ENCODE measurements around the gene PKNOX2. TPM values are rescaled to one million over a fixed set of nuclear protein-coding genes. Genes with fewer than 3 reads are reported as not detected.

The PKNOX2 gene
- polyA plus RNA-seq, 3 donors: 11.6 to 14.9 (median 12.0) TPM

DNA sequence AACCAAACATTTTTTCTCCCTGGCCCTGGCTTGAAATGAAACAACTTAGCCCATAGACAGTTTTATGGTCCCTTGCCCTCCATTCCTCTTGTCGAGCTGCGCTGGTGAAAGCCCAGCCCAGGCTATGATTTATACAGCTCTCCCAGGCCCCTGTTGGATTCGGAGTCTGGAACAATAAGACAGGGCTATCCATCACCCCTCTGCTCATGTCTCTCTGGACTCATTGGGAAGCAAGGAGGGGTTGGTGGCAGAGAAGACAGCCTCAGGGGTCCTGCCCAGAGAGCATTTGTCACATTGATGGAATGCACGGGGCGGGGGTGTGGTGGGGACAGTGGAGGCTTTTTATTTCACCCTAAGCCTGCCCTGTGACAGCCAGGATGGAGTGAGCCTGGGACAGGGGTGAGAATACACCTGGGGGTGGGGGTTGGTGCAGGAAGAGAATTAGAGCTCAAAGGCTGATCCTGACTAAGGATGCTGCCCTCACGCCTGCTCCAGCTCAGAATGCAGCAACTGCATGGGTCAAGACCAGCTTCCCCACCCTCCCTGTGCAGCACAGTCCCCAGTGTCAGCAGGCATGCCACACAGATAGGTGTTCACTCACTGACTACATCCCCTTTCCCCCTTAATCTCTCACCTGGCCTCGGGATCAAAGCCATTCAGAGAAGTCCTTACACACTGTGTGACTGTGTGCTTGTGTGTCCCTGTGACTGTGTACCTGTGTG lies 10.0 kb upstream of the PKNOX2 start:
- no peak for DNase-seq (ENCODE audit: low read depth in 3 of 3, low spot score in 2 of 3)

DNA sequence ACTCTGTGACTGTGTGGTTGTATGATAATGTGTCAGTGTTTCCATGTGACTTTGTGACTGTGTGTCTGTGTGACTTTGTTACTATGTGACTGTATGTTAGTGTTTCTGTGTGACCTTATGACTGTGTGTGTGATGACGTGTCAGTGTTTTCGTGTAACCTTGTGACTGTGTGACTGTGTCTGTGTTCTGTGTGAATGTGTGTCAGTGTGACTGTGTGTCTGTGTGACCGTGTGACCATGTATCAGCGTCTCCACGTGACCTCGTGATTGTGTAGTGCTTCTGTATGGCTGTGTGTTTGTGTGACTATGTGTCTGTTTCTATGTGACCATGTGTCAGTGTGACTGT lies 9.5 kb upstream of the PKNOX2 start:
- DNase-seq (ENCODE audit: low read depth in 3 of 3, low spot score in 2 of 3): no peak

DNA sequence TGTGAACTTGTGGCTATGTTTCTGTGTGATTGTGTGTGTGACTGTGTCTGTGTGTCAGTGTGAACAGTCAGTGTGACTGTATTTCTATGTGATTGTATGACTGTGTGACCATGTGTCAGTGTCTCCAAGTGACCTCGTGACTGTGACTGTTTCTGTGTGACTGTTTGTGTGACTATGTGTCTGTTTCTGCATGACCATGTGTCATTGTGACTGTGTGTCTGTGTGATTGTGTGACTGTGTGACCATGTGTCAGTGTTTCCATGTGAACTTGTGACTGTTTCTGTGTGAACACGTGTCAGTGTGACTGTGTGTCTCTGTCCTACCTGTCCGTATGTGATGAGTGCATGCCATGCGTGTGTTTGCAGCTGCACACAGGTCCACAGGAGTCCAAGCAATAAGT lies 8.8 kb upstream of the PKNOX2 start:
- DNase-seq (ENCODE audit: low read depth in 3 of 3, low spot score in 2 of 3): no peak

DNA sequence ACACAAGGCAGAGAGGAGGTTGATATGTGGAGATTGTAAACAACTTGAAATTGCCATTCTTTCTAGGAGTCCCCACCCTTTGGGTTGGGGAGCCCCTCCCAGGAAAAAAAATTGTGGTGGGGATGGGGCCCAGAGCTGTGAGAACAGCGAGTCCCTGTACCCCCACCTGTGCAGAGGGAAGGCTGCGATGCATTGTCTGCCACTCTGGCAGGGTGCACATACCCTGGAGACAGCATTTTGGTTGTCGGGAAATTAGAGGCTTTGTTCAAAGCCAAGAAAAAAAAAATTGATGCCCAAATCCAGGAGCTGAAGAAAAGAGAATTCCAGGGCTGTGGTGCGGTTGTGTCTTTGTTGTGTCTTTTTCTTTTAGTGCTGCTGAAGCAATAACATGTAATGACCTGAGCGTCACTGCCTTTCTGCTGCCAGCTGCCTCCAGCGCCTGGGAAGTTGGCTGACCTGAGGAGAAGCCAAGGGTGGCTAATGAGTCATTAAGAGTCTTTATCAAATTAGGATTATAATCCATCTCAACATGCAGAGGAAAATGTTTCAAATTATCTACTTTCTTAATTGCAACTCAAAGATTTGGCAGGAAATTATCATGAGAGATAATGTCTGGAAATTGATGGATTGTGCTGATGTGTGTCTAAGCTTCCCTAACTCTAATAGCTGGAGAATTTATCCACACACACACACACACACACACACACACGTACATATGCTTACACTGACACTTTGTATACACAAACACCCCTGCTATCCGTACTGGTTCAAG lies 8.0 kb upstream of the PKNOX2 start:
- DNase-seq (ENCODE audit: low read depth in 3 of 3, low spot score in 2 of 3): no peak

DNA sequence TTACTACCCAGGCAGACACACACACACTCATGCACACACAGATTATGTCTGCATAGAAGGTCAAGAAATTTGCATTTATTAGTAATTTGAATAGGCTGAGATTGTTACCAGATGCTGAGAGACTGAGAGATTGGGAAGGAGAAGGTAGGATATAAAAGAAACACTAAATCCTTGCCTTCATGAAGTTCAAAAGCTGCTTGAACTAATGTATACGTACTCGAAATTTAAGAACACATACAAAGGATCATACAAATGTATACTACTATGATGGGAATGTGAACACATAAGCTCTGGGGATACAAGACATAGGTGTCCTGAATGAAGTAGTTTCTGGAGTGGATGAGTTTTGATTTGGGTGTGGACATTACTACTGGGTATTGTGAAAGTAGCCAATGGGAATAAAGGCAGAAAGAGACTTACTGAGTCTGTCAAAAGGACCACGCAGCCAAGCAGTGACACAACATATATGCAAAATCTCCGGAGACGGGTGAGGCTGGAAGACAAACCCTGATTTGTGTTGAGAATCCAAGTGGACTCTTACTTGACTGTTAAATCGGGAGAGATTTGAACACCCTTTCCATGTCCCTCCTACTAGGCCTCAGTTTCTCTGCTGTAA lies 7.3 kb upstream of the PKNOX2 start:
- DNase-seq (ENCODE audit: low read depth in 3 of 3, low spot score in 2 of 3): no peak

DNA sequence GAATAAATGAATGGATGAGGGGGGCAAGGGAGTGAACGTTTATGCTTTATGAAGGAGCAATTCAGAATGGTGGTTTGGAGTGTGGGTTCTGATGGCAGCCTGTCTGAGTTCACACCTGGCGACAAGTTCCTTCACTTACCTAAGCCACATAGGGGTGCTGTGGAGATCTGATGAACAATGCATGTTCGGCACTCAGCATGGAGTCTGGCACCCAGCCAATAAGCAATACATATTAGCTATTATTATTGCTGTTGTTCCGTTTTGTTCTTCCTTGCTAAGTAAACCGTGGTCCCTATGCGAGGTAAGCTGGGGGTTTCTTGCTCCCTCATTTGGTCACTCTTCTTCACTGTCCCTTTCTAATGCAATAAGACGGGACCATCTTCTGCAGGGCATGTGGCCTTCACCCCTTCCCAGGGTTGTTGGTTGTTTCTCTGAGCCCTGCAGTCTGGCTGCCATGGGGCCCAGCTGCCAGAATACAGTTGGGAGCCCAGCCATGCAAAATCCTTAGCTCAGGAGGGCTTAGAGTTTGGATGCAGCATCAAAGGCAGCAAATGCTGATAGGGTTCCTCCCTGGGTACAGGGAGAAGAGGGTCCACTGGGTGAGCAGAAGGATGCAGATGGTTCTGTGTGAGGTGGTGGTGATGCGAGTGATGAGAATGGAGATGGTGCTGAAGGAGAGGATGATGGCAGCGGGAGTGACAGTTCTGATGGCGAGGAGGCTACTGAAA lies 6.4 kb upstream of the PKNOX2 start:
- DNase-seq (ENCODE audit: low read depth in 3 of 3, low spot score in 2 of 3): no peak

DNA sequence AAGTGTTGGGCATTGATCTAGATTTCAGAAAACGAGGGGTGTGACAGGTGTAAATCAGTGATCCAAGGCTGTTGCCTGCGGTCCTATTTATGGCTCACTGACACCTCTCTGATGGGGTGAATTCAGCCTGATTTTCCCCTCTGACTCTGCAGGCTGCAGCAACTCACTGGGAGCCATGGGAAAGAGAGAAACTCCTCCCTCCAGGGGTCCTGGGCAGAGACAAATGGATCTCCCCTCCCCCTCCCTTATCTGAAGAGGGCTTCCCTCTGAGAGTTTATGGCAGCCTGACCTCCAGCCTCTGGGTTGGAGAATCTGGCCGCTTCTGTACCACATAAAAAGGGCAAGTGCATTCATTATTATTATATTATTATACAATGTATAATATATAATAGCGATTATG lies 1.8 kb upstream of the PKNOX2 start:
- DNase-seq (ENCODE audit: low read depth in 3 of 3, low spot score in 2 of 3): no peak

DNA sequence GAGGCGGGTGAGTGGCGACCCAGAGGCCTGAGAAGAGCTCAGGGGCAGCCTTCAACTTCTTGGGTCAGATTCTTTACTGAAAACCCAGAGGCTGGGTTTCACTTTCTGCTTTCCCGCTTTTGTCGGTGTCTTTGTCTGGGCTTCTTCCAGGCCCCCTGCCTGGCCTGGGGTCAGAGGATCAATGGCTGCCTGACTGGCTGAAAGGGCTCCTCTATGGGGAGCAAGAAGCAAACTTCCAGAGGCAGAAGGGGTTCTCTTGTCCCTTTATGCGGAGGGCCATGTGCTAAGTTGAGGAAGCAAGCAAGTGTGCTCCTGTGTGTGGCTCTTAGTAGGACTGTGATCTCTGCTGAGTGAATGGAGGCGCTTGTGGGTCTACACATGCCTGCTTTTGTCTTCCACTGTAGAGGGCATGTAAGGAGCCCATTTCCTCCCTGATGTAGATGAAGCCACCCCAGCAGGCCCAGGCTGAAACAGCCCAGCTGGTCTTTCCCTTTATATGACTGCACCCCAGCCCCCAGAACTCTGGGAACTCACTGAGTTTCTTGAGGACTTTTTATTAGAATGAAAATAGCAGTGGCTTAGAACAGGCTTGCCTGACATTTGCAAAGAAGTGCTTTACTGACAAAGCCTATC lies 1.0 kb upstream of the PKNOX2 start:
- no peak for DNase-seq (ENCODE audit: low read depth in 3 of 3, low spot score in 2 of 3)

DNA sequence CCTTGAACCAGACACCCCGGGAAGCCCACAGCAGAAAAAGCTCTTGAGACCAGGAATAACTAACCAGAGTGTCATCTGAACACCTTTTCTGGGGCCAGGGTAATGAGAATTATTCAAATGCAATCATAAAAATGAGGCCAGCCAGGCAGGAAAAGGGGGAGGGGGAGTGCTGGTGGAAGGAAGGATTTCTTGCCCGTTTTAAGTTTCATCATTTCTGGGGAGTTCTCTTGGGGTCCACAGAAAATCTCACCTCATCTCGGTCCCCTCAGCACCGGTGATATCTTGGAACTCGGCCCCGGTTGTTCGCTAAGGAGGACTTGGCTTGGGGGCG lies 495 bp upstream of the PKNOX2 start:
- no peak for DNase-seq (ENCODE audit: low read depth in 3 of 3, low spot score in 2 of 3)

DNA sequence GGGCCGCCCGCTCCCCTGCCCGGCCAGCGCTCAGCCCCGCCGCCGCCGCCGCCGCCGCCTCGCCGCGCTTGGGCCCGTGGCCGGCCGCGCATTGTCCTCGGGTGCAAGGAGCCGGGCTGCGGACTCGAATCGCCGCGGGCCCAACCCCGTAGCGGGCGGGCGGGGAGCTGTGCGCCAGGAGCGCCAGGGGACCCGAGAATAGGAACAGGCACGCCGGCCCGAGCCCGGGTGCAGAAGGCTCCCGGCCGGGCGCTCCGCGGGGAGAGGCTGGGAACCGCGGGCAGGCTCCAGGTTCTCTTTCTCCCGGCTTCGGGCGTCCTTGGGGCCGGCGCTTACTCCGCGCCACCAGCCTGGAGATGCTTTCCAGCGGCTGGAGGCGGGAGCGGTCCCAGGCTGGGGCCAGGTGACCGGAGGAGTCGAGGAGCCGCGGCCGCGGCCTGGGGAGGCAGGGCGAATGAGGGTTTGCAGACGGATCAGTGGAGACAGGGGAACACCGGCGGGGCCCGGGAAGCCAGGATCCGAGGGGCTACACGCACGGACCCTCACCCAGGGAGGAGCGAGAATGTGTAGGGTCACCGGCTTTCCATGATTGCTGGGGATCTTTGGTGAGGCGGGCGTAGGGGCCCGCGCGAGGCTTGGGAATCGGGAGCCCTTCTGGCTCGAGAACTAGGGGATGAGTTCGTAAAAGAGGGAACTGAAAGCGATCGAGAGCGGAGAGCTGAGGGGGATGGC lies 726 bp downstream of the PKNOX2 start:
- DNase-seq (ENCODE audit: low read depth in 3 of 3, low spot score in 2 of 3): no peak

DNA sequence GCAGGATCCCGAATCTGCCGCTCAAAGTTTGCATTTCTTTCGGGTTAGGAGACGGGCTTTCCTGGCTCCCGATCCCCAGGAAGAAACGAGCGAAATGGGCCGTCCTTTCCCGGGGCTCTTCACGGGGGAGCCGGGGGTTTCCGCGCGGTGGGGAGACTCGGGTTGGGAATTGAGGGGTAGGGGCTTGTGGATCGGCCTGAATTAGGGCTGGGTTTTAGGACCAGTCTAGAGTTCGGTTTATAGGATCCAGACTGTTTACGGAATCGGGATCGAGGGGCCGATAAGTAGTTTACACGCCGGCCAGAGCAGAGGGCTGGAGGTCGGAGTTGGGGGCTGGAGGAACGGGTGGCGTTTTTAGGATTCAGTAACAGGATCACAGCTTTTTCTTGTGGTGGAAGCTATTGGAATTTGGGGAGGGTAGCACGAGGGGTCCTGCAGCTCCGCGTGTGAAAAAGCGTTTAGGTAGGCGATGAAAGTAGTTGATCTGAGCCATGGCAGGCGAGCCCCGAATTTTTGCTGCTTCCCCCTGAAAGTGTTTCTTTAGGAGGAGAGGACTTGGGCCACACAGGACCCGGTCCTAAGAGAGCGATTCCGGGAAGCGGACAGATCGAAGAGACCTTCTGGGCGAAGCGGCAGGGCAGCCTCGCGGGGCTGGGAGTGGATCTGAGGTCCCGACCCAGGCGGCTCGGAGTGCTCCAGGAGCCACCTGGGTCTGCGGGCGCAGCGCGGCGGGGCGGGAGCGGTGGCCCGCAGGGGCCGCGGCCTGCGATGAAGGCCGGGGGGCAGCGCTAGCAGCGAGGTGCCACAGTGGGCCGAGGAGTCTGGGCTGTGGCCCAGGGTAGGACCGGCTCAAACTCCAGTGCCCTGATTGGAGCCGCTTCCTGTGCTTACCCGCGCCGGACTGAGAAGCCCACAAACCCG lies 1.6 kb downstream of the PKNOX2 start:
- DNase-seq (ENCODE audit: low read depth in 3 of 3, low spot score in 2 of 3): no peak

DNA sequence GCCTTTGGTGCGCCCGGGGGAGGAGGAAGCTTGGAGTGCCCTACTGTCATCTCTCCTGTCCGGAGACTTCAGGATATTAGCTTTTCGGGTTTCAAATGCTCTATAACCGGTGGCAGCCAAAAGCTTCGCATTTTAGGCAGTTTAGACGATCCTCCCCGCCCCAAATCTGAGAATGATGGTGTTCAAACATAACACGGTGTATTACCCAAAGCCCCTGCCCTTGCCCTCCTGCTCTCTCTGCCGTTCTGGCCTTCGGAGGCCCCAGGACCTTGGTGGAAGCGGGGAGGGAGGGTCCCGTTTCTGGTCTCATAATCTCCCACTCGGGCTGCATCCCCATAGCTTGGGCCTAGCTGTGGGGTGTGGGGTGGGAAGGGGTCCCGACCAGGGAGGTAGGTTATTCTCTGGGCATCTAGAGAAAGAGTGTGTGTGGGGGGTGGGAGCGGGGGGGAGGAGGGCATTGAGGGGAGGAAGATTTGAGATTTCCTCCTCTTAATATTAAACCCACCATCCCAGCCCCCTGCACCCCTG lies 2.3 kb downstream of the PKNOX2 start:
- no peak for DNase-seq (ENCODE audit: low read depth in 3 of 3, low spot score in 2 of 3)

DNA sequence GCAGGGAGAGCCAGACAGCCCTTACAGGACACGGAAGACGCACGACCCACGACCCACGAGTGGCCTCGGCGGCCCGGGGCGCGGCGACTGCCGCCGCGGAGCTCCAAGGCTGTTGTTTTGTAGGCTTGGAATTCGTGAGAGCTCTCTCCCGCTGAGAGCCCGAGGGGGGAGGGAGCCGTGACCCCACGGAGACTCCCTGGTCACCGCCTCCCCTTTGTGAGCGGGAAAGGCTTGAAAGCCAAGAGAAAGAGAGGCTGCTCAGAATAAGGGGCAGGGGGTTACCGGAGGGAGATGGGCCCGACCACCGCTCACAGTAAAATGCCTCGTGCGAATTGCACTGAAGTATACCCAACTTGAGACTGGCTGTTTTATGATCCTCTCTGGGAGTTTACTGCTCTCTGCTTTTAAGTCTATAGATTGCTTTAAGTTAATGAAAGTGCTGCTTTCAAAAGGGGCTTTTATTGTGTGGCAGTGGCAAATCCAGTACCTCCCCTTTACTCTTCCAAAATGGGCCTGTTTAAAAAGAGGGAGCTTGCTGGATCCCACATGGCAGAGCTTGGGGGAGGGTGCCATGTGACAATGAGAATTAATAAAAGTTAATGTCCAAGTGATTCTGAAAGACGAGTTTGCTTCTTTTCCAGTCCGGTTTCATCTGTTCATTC lies 2.9 kb downstream of the PKNOX2 start:
- DNase-seq (ENCODE audit: low read depth in 3 of 3, low spot score in 2 of 3): no peak

DNA sequence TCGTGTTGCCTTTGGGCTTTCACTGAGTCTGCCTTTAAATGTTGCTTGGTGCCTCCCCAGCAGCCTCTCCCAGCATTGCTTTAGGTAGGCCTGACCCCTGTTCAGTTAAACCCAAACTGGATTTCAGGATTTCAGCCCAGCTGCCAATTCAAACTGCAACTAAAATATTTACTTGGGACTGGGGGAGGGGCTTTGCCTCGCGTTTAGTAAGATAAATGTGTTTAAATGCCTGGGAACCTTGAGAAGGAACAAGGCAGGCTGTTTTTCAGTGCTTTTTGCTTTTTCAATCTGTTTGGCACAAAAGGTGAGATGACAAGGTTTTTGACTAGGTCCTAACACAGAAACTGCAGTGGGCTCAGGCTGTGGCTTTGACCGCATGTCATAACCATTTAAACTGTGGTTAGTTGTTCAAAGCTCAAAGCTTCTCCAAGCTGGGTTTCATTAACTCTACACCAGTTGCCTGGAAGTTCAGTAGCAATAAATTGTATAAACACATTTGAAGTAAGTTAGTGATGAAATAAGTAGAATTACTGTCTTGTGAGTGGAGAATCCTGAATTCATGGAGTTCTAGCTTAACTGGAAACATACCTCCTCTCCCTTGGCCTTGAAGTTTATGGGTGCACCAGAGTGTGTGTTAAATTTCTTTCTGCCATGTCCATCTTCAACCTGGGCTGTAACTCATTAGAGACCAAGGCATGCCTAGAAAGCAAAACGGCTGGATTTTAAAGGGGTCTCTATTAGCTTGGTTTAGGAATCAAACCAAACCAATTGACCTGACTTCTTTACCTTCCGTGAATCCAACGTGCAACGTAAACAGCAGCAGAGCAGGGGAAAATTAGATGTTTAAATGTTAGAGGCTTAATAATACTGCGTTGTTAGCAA lies 3.6 kb downstream of the PKNOX2 start:
- no peak for DNase-seq (ENCODE audit: low read depth in 3 of 3, low spot score in 2 of 3)

DNA sequence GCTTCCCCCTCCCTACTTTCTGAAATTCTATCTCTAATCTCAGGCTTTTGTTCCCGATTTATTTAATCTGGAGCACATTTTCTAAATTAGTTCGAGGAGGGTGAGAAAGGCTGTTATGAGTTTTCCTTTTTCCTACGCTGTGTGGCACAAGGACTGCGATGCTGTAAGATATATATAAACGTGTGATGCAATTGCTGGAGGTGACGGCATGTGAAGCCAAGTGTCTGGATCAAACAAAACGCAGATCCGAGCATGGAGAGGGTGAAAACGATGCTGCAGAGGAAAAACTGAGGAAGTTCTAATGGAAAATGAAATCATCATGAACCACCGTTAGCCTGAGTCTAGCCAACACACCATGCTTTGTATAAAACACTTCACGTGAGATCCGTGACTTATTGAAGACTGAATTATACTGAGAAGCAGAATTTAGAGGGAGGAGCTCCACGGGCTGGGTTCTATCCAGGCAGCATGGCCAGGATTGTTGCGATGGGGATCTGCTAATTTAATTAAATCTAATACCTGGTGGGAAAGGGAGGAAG lies 4.4 kb downstream of the PKNOX2 start:
- DNase-seq (ENCODE audit: low read depth in 3 of 3, low spot score in 2 of 3): no peak

DNA sequence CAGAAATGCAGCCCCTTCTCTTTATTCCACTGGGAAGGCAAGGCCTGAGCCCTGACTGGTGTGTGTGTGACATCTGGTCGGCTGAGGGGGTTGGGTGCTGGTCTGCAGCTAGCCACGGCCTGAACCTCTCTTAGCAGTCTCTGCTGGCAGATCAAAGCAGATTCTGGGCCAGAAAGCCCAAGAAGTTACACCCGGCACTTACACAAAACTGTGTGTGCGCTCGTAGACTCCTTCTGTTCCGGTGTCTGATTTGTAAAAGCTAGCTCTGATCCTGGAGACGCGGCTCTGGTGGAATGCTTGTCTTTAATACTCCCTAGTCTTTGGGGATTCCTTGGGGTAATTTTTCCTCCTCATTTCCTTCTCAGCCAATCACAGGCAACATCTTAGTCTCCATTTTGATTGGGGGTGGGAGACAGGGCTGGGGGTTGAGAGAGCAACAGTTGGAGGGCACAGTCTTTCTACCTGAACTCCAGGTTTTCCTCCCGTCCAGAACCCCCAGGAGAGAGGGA lies 5.5 kb downstream of the PKNOX2 start:
- no peak for DNase-seq (ENCODE audit: low read depth in 3 of 3, low spot score in 2 of 3)

DNA sequence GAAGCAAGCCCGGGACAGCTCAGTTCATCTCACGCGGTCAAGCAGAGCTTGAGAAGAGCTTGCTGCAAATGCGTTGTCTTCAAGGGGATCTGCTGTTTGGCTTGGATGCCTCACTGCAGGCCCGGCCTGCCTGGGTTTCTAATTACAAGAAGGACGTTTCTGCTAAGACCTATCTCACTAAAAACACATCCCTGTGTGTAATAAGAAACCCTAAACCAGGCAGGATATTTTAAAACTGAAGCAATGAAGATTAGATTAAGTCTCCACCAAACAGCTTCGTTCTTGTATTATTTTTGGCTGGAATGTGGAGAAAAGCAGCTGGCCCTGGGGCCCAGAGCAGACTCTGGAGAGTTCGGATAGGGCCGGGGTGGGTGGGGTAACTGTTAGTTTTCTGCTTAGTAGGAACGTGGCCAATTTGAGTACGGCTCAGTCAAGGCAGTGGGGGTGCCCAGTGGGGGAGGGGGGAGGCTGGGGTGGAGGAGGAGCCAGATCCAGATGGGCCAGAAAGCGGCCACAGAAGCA lies 6.0 kb downstream of the PKNOX2 start:
- peak in 1 of 3 donors; percentile 66 for DNase-seq (ENCODE audit: low read depth in 3 of 3, low spot score in 2 of 3)

Data from right renal cortex interstitium (tissue), 3 donors.